ENCODE data around the gene NMT1.

- TF ChIP-seq CTCF (IDR thresholded peaks at IDR 0.05) (no peak), POLR2A (IDR thresholded peaks at IDR 0.05) (no peak)
Measured at GRCh38 chr17:45128331-45128730, 67.2 kb downstream of the NMT1 start.

Measured in right lobe of liver (tissue), 4 donors.